Left ventricle myocardium superior (tissue), 1 donor: ENCODE results near the gene TCF7L2. TPM values are rescaled to one million over a fixed set of nuclear protein-coding genes. Genes with fewer than 3 reads are reported as not detected.
A peak's percentile ranks its signal among the peaks of the same experiment; 100 is the strongest.

Experiments used
- ATAC-seq: fragments of 200-7000 bp; cut with Tn5 transposase; one replicate; pipeline ENCODE4 v1.9.1; 2020; ENCODE audit warnings: mild to moderate bottlenecking, moderate library complexity
- DNase-seq: peaks from one replicate; pipeline ENCODE4 v3.0.0-alpha.2; 2020
- intact Hi-C: fragments of 100-400 bp; cut with micrococcal nuclease; formaldehyde crosslinking; loops from one replicate; pipeline ENCODE4 v1.11.0; 2022
- total RNA-seq: library from RNA; stranded (reverse); fragmentation: NEBNext Ultra II Directional; extraction: Animal tissue kit (Norgen Biotek cat#: 25700); gene quantifications from one replicate; pipeline ENCODE4 v1.2.1, GENCODE V29; 2021
- donor health status: DM: no; HTN: yes; CAD: no; lungs with severe emphysema.

The TCF7L2 gene
- total RNA-seq, 1 donor from 2014 or later, result 13.5 TPM

- intact Hi-C loops, result no loop called here
- DNase-seq (no peak), ATAC-seq (no peak)
Observed at GRCh38 chr10:112938808-112939482, 11.1 kb upstream of the TCF7L2 start.

- intact Hi-C loops, result no loop called here
- ATAC-seq, result no peak
- no peak for DNase-seq
Observed at GRCh38 chr10:112945811-112946210, 4.2 kb upstream of the TCF7L2 start.

- intact Hi-C loops, result no loop called here
- DNase-seq (peak; percentile 50), ATAC-seq (no peak)
Observed at GRCh38 chr10:112946649-112947048, 3.4 kb upstream of the TCF7L2 start.

- intact Hi-C loops, result no loop called here
- DNase-seq (no peak), ATAC-seq (no peak)
Observed at GRCh38 chr10:112948196-112948595, 1.9 kb upstream of the TCF7L2 start.

GRCh38 chr10:112949143-112949823 is 764 bp upstream of the TCF7L2 start:
- intact Hi-C loops, result no loop called here
- no peak for DNase-seq
- ATAC-seq, result peak; percentile 2

- ATAC-seq (no peak), DNase-seq (peak; percentile 41)
- intact Hi-C loops, result no loop called here
Observed at GRCh38 chr10:112950714-112951358, 789 bp downstream of the TCF7L2 start.

- intact Hi-C loops, result no loop called here
- peak; percentile 65 for DNase-seq
- ATAC-seq, result peak; percentile 28
Observed at GRCh38 chr10:112951359-112952281, 1.6 kb downstream of the TCF7L2 start.

- intact Hi-C loops, result no loop called here
- DNase-seq, result peak; percentile 42
- ATAC-seq, result peak; percentile 47
Observed at GRCh38 chr10:112952282-112953173, 2.5 kb downstream of the TCF7L2 start.

- peak; percentile 54 for DNase-seq
- intact Hi-C loops, result no loop called here
- ATAC-seq, result no peak
Observed at GRCh38 chr10:112953174-112954159, 3.4 kb downstream of the TCF7L2 start.

GRCh38 chr10:112954974-112955581 is 5.0 kb downstream of the TCF7L2 start:
- ATAC-seq (no peak), DNase-seq (no peak)
- intact Hi-C loops, result no loop called here

GRCh38 chr10:112955582-112956421 is 5.8 kb downstream of the TCF7L2 start:
- DNase-seq (no peak), ATAC-seq (peak; percentile 6)
- intact Hi-C loops, result no loop called here

GRCh38 chr10:112956631-112957350 is 6.7 kb downstream of the TCF7L2 start:
- ATAC-seq (no peak), DNase-seq (no peak)
- intact Hi-C loops, result no loop called here

- ATAC-seq (no peak), DNase-seq (no peak)
- intact Hi-C loops, result no loop called here
Observed at GRCh38 chr10:112957640-112958092, 7.6 kb downstream of the TCF7L2 start.

- intact Hi-C loops, result no loop called here
- DNase-seq, result no peak
Observed at GRCh38 chr10:112958275-112958995, 8.4 kb downstream of the TCF7L2 start.

More at GRCh38 chr10:112958275-112958995, 8.4 kb downstream of the TCF7L2 start:
- ATAC-seq, result no peak
